Central memory CD4-positive, alpha-beta T cell (primary cell): ENCODE results near the gene NSF.
"Not testable (repeated sequence)": the region's sequence is repeated elsewhere in the genome, so short reads cannot be mapped to it uniquely, and the experiment has no call there.

ENCODE experiments used
- DNase-seq: peaks from one replicate; pipeline ENCODE4 v3.0.0; 2022

Gene NSF

DNA sequence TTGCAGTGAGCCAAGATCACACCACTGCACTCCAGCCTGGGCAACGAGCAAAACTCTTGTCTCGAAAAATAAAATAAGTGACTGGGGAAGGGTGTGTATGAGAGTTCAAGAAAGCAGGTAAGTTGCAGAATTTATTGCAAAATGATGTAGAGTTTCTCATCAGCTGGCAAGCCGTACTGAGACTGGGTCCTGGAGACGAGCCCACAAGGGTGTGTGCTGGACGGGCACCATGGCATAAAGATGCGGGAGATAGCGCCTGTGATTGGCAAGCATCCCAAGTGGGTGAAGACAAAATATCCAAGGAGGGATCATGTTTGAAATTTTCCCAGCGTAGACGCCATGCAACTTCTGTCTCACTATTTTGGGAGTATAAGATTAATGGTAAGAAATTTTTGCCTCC, 168.7 kb downstream of the NSF start:
- DNase-seq, result no peak

DNA sequence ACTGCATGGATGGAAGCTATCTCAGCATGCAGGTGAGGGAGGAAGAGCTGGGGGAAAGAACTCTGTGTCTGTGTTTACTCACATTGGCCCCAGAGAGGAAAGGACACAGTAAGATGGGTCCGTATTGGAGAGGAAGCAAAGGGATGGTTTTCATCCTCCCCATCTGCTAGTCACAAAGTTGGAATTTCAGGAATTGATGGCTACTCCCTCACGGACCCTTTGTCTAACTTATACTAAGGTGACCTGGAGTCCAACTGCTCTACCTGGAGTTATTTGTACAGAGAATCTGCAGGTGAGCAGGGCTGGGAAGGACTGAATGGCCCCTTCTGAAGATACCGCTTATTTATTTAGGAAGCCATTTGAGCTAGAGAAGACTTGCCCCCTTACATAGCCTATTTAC, 172.9 kb downstream of the NSF start:
- no peak for DNase-seq

DNA sequence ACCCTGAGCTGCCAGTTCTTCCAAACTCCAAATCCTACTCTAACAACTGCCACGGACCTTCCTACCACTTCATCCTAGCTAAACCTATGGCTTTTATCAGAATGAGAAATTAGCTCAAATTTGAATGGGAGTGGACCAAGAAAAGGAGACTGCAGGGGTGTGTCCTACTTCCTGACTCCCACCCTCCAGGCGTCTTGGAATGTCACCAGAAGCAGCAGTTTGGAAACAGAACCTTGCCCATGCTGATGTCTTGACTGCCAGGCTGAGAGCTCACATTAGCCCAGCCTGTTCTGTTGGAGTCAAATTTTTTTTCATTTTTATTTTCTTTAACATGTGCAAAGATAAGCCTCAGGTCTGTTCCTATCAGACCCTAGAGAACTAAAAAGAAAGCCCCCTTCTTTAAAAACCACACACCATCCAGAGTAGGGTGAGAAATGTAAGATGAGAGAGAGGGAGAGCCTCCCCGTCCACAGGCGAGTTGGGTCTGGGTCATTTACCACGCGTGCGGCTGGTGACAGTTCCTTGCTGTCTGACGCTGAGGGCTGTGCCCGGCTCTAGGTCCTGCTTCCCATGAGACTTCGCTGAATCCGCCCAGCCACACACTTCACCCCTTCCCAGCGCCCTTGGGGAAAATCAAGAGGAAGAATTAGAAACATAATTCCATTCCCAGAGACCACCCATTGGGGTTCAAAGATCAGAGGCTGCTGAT, 173.7 kb downstream of the NSF start:
- DNase-seq, result no peak

DNA sequence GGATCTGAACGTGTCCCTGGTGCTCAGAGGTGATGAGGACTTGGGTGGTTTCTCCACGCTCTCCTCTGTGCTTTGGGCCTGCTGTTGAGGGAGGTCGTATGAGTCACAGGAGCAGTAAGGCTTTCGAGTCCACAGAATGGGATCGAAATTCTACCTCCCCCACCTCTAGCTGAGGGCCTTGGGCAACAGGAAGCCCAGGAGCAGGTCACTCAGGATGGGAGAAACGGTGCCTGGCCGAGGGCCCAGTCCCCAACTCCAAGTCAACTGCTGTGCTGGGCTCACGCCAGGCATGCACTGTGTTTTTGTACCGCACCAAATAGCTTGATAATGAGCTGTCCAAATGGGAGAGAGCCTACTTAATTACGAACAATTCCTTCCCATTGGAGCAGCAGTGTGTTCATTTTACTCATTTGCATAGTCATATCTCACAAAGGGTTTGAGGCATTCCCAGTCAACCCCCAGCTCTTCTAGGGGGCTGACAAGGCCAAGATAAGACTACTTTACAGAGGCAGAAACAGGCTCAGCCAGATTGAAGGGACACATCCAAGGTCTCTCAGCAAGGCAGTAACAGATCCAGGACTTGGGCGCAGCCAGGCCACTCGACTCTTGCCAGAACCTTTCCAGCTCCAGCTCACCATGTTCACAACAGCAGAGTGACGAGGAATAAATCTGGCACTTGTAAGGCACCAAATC, 174.4 kb downstream of the NSF start:
- DNase-seq, result no peak

DNA sequence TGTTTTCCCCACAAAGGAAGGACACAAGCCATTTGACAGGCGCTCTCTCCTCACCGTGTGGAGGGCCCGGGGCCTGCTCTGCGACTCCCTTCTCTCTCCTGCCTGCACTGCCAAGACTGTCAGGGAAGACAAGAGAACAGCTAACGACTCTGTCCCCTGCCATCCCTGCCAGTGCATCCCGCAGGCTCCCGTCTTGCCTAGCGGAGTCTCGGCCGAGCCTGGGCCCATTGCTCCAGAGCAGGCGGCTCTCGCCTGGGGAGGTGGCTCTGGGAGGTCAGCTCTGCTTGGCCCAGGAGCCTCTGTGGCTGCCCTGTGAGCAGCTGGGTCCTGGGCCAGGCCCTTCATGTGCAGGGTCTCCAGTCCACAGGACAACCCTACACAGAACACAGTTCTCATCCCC, 175.0 kb downstream of the NSF start:
- no peak for DNase-seq

DNA sequence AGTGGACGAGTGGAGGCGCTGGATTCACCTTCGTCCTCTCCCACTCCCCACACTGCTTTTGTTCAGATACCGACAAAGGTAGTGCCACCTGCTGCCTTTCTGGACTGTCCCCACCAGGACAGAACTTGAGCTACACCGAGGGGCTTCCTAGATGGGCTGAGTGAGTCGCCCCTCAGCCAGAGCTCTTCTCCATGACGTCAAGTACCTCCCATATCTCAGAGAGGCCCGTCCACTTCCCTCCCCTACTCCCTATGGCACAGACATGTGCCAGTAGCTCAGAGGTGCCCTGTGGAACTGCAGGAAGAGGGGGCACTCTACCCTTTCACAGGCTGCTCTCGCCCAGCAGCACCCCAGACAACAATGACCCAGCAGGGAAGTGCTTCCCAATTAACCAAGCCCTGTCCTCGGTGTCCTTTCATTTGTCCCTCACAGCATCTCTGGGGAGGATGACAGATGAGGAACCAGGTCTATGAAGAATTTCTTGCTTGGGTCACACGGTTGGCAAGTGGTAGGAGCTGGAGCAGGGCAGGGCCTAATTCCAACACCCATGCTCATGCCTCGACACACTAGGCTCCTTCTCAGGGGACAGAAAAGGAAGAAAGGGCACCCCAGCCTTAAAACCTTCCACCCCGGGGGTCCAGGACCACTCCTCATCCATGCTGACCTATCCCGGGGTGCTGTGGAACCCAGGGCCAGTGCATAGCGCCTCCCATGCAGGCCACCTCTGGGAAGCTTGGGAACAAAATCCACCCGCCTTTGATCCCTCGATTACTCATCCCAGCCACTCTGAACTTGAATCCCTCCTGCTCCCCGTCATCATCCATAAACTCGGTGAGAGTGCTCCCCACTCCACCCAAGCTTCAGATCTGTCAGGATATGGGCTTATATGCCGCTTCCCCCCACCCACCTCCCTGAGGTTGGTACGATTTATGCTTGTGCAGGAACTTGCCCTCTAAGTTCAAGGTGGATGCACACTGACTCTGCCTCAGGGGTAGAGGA, 176.3 kb downstream of the NSF start:
- no peak for DNase-seq

DNA sequence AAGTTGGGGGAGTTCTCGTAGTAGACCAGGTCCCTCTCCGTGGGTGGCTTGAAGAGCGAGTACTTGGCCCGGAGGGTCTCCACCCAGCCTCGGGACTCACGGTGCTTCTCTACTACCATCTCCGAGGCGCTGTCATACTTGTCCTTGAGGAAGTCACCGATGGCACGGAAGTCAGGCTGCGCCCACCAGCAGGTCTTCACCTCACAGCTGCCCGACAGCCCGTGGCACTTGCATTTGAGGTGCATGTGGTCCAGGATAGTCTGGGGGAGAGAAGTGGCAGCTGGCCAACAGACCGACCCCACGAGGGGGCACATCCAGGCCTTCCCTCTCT, 178.0 kb downstream of the NSF start:
- DNase-seq, result no peak

DNA sequence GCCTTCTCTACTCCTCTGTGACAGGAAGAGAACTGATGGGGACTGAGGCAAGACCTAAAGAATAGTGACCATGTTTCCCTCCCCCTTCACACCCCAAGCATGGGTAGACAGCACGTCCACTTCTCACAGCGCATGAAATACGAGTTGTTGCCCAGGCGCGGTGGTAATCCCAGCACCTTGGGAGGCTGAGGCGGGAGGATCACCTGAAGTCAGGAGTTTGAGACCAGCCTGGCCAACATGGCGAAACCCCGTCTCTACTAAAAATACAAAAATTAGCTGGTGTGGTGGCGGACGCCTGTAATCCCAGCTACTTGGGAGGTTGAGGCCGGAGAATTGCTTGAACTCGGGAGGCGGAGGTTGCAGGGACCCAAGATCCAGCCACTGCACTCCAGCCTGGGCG, 178.4 kb downstream of the NSF start:
- not testable (repeated sequence) for DNase-seq

DNA sequence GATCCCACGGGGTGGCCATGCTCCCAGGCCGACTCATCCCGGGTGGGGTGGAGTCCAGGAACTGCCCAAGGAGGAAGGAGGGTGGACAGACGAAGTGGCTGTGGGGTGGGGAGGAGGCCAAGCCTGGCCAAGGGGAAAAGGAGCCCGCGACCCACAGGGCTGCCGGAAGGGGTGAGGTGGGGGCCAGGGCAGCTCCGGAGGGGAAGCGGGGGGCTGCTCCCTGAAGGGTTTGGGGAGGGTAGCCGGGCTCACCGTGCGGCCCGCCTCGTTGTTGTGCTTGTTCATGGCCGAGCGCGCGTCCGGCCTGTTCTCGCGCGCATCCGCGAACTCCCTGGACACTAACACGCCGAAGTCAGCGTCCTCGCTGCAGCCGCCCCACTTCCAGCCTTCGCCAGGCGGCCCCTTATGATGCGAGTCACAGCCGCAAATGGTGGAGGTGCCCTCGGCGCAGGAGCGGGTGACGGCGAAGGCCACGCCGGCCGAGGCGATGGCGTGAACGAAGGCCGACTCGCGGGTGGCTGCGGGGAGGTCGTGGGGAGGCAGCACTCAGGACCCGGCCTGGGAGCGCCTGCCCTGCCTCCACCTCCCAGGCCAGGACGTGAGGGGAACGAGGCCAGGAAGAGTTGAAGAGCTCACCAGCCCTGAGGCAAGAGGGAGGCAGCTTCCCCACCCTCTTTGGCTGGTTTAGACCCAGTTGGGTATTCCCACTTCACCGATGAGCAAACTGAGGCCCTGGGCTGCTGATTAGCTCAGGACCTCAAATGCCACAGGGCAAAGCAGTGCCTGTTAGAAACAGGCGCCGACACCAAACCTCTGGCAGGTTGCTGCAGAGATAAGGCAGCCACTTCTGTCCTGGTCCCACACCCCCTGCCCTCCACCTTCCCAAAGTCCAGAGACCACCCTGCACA, 179.3 kb downstream of the NSF start:
- DNase-seq, result no peak

DNA sequence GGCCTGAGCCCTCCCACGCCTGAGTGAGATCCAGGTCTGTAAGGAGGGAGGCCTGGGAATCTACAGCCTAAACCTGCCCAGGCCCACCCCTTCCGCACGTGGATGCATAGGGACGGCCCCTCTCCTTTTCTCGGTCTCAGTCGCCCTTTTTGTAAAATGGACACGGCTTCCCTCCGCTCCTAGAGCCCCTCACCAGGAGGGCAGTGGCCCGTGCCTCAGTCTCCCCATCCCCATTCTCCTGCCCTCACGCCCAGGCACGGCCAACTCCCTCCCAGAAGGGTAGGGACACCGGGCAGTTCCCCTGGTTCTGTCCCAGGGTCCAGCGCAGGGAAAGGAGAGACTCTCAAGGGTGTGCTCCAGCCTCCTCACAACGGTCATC, 180.0 kb downstream of the NSF start:
- no peak for DNase-seq

DNA sequence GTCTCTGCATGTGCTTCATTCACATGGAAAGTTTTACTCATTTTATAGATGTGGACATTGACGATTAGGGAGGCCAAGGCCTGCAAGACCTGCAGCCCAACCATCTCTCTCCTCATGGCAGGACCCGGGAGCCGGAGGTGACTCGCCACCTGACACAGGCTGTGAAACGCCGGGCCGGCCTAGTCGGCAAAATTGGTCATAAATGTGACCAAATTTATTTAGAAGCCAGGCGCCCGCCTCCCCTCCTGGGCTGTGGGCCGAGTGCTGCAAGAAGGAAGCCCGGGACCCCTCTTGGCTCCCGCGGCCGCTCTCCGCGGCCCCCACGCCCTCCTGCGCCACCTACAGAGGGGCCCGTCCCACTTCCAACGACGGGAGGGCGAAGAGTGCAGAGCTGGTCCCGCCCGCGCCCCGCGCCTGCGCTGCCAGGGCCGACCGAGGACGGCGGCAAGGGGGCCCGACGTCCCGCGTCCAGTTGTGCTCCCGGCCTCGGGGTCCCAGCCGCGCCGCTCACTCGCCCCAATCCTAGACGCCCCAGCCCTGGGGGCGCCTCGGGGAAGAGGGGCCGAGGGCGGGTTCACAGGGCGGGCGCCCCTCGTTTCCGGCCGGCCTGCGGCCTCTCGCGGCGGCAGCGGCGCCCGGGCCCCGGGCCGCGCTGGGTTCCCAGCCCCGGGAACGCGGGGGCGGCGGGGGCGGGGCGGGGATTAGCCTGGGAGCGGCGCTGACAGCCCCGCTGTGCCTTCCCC, 180.5 kb downstream of the NSF start:
- DNase-seq, result no peak

DNA sequence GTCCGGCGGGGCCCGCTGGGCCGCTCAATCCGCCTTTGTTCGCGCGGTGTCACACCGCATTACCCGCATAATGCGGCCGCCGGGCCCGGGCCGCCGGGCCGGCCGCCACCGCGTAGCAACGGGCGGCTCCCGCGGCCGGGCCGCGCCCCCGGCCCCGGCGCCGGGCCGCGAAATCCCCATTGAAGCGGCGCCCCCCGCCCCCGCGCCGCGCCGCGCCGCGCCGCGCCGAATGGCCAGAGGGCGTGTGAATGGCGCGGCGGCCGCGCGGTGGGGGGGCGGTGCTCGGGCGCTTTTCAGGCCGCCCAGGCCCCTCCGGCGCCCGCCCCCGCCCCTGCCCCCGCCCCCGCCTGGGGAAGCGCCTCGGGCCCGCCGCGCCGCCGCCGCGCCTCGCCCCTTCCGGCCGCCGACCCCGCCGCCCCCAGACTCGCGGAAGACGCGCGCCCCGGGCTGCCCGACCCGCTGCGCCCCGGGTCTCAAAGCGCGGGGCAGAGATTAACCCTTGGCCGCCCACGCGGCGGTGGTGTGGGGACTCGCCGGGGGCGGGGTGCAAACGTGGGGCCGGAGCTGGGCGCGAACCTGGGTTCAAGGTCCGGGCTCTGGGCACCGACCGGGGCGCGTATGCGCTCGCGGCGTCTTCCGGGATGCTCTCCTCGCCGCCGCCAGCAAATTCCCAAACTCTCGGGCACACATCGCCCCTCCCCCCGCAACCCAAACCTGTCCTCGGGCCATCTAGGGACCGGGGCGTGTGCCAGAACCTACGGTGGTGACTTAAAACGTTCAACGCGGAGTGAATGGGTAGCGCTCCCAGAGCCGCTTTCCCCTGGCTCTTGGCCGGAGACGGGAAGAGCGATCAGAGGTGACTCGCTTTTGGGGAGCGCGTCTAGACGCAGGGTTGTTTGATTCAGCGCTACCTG, 181.3 kb downstream of the NSF start:
- DNase-seq, result no peak

DNA sequence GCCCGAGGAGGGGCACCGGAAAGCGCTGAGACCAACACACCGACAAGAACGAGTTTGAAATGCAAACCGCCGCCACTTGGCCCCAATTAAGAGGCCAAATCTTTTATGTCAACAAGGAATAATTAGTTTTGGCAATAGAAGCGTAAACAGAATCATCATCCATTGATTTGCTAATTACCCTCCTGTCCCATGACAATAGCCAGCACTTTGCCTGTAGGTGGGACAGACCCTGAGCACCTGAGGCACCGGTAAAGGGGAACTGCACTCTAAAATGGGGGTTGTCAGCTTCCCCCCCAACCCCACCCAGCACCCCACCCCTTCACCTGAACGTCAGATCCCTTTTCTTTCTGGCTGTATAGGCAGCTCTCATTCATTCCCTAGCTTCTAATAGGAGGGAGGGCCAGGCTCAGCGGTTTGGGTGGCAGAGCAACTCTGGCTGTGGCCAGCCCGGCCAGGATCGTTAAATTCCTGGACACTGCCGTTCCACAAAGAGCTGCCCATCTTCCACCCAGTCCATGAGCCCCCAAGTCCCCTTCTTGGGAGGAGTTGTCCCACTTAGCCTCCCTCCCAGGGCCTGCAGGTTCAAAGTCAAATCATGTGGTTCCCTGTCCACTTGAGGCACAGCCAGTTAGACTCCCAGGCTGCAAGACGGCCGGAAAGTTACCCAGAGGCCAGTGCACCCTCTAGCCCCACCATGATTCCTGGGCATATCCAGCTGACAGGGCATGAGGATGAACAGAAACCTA, 182.2 kb downstream of the NSF start:
- DNase-seq, result no peak

DNA sequence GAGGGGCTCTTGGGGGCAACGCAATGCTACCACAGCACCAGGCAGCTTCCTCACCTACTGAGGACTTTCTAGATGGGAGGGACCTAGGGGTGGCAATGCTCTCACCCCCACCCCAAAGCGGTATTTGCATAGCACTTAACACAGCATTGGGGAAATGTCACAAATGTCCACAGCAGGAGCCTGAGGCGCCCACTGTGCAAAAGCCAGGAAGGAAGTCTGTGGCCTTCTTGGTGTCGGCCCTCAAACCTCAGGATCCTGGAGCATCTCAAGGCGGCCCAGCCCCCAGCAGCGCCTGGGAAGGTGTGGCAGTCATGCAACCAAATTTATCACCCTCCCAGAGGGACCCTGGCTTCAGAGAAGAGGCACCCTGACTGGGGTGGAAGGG, 182.7 kb downstream of the NSF start:
- no peak for DNase-seq

DNA sequence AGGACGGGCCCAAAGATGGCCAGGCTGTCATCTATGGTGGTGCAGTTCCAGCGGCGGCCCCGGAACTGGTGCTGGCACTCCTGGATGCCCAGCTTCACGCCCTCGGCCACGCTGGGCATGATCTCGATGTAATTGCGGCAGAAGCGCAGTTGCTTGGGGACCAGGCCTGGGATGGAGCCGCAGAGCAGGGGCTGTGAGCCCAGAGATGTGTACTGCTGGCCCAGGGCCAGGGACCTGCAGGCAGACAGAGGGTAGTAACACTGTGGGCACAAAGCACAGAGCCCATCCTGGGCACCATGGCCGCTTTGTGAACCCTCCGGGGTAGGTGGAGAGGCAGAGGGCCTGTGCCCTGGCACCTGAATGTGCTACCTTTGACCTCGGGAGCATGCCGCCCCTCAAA, 183.2 kb downstream of the NSF start:
- DNase-seq, result no peak

DNA sequence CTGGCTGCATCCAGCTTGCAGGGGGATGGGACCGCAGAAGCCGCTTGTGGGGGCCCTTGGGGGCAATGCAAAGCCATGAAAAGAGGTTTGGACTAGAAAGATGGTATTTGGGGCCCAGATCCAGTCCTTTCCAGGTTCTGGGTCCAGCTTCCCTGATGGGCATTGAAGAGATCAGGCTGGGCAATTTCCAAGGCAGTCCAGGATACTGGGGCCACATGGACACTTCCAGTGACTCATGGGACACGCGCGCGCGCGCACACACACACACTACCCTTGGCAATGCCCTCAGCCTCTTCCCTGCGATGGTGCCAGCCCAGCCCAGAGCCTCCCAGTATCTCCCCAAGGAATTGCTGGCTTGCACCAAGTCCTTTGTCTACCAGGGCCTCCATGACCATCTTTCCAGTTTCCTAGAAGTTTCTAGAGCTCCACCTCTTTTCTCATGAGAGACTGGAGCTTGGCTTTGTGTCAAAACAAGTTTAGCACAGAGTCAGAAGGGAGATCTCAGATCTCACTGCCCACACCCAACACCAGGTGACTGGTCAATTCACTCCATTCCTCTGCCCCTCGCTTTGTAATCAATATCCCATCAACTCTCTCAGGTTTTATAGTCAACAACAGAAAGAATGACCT, 183.8 kb downstream of the NSF start:
- DNase-seq, result no peak

DNA sequence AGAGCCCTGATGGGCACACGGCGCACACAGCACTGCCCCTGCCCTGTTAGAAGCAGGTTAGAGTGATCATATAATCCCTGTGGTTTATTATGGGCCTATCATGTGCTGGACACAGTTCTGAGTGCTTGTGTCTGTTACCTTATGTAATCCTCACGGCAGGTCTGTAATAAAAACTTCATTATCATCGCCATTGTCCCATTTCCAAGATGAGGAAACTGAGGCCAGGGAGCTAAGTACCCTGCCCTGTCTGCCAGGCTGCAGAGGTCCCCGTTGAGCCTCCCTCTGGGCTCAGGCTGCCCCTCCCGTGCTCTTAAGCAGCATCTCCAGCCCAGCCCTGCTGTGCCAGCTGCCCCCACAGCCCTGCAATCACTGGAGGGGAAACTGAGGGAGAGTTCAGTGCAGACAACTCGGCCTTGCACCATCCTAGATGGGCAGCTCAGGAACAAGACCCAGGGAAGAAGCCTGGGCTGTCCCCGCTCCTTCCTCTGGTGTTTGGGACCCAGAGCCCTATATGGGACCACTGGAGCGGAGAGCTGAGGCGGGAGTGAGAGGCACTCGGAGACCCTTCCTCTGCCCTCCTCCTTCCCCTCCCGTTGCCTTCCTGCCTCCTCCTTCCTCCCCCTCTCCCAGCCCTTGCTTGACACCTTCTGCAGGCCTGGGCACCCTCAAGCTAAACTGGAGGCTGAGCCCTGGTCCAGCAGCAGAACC, 186.0 kb downstream of the NSF start:
- no peak for DNase-seq

DNA sequence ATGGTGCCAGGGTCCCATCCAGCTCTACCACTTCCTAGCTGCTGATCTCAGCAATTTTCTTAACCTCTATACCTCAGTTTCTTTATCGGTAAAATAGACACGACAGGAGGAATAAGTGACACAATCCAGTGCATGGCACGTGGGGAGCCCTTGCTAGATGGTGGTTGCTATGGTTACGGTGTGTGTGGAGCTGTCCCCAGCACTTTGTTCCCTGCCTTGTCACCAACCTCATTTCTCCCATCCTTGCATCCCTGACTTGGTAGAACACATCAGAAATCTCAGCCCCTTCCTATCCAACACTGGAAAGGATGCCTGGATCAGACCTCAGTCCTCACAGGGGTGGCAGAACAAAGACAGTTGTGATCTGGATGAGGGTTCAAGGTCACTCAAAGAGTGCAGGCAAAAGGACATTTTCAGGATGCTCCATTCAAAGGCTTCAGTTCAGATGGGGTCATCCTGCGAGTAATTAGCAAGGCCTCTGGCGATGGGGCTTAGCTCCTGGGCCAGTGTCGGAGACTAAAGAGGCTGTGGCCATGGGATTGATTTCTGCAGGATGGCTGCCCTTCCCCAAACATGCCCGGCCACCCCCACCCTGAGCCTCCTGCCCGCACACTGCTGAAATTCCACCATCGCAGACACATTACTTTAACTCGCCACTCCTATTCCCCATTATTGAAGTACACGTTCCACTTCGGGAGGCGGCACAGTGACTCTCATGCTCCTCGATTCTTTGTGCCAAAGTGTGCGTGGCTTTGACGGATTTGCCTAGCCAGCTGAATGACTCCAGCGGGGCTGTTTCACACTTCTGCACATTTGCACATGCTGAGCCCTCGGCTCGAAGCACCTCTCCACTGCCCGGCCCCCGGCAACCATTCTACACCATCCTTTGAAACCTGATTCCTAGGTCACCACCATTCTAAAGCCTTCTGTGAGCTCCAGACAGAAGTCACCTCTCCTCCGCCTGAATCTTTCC, 187.8 kb downstream of the NSF start:
- DNase-seq, result no peak
